GM15510 (cell line): Measurements from ENCODE around the gene TMA7.
A peak's percentile ranks its signal among the peaks of the same experiment; 100 is the strongest.

Experiments used
- POLR2A ChIP-seq: IDR thresholded peaks from 3 replicates; pipeline ENCODE4 v1.6.1; 2011; ENCODE audit warnings: borderline replicate concordance; ENCODE audit not compliant: insufficient read length; ENCODE audit errors: extremely low read depth

Gene TMA7

DNA sequence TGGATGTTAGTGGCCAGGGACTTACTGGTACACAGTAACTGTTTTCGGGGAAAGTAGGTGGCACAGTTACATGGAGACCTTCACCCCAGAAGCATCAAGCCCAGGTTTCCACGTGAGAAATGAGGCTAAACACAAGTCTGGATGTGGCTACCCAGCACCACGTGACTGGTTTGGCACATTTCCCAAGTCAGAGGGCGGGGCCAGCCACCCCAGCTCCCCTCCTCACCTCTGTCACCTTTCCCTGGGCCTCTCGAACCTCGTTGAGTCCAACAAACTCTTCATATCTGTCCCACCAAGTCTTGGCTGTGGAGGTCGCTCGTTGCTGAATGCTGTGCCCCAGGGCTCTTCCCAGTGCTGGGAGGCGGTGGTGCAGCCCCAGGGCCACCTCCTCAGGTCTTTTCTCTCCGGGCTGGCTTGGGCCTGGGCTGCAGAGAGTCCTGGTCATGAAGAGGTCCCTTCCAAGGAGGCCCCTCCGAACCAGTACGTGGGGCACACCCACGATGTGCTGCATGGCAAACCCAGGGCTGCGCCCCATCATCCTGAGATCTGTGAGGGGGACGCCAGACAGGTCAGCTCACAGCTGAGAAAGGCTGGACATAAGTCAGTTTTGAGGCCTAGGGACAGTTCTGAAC is 5.3 kb upstream of the TMA7 start:
- no peak for TF ChIP-seq POLR2A

DNA sequence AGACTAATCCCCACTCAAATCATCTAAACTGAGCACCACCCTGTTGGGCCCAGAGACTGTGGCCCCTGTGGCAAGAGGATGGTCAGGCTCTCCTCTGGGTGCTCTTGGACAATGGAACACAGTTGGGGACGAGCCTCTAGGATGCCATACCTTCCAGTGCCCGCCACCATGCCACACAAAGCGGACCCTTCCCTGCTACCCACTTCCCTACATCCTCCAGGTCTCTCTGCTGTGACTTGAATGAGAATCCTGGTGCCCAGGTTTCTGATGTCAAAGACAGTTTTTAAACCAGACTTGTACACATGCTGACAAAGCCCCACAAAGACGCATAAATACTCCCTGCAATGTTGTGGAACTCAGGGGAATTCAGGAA is 4.8 kb upstream of the TMA7 start:
- TF ChIP-seq POLR2A: no peak

DNA sequence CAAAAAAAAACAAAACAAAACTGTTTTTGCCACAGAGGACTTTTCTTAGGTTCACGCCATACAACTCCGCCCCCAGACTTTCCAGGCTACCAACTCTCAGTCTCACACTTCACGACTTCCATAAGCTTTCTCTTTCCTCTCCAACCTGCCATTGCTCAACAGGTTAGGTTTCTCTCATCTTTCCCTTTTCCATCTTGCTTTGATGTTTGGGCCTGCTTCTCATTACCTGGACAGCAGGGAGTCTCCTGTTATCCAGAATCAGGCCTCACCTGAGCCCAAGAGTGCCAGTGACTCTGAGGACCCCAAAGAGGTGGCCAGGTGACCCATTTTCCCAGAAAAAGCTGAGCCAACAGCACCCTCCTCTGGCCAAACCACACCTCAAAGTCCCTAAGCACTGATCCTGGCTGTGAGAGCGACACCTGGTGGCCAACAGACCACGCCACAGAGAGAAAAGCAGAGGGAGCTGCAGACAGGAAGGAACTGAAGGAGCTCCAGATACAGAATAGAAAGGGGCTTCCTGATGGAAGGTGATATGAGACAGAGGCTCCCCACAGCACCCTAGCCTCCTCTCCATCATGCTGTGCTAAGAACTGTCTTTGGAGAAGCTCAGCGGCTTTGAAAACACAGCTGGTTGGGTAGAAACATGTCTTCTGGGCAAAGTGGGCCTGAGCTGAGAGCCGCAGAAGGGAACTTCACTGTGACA is 4.1 kb upstream of the TMA7 start:
- no peak for TF ChIP-seq POLR2A

DNA sequence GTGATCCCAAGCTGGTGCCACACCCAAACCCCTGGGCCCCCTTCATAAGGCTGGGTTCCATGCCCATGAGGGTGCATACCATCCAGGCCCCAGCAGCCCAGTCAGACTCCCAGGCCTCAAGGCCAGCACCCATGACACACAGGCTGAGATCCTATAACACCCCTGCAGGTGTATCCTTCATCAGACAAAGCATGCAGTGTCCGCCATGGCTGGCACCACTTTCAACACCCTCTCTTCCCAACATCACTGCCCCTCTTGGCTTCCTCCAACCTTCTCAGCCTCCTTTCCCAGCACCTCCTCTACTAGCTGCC is 3.6 kb upstream of the TMA7 start:
- no peak for TF ChIP-seq POLR2A

DNA sequence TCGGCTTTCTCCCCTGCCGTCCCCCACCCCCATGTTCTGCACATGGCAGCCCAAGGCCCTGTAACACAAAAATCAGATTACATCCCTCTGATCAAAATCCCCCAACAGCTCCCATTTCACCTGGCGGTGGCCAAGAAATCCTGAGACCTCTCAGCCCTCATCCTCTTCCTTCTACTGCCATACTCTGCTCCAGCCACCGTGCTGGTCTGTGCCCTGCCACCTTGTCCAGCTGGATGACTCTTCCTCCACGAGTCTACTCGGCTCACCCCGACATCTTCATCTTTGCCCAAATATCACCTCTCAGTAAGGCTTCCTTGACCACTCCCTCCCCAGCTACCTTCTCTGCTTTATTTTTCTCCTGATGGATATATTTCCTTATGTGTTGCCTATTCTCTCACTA is 3.2 kb upstream of the TMA7 start:
- no peak for TF ChIP-seq POLR2A

DNA sequence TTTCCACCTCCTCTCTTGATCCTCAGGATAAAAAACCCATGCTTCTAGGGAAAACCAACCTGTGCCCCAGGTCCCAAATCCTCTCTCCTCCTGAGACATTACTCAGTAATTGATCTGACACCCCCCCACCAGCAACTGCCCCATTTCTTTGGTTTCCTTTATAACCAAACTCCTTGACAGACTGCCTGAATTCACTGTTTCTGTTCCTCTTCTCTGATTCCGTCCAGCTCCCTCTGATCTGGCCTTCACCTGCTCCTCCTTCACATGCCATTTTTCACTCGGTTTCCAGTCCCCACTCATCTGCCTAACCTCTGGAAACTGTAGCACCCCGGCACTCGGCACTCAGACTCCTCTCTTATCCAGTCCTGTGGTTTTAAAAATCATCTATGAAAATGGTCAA is 2.2 kb upstream of the TMA7 start:
- TF ChIP-seq POLR2A: no peak

DNA sequence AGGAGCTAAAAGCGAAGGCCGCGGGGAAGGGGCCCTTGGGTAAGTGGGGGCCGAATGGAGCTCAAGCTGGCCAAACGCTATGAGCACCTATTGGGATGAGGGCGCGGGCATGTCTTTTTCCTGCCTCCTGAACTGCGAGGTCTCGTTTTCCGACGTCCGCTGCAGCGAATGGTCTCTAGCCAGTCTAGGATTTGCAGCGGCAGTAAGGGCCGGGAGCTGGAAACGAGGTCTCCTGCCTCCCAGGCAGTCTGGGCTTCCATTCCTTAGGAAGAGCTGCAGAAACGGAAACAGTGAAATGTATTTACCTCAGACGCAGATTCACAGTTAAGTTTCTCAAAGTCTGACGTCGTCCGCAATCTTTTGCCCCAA is 517 bp downstream of the TMA7 start:
- no peak for TF ChIP-seq POLR2A

DNA sequence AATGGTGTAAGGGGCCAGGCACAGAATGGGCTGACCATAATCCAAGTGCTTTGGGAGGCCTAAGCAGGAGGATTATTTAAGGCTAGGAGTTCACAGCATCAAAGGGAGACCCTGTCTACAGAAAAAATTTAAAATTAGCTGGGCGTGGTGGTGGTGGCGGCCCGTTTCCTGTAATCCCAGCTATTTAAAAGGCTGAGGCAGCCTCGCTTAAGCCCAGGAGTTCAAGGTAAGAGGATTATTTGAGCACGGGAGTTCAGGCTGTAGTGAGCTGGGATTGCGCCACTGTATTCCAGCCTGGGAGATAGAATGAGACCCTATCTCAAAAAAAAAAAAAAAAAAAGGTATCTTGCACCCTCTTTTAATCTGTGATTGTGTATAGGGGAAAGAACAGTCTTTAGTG is 1.9 kb downstream of the TMA7 start:
- TF ChIP-seq POLR2A: no peak

DNA sequence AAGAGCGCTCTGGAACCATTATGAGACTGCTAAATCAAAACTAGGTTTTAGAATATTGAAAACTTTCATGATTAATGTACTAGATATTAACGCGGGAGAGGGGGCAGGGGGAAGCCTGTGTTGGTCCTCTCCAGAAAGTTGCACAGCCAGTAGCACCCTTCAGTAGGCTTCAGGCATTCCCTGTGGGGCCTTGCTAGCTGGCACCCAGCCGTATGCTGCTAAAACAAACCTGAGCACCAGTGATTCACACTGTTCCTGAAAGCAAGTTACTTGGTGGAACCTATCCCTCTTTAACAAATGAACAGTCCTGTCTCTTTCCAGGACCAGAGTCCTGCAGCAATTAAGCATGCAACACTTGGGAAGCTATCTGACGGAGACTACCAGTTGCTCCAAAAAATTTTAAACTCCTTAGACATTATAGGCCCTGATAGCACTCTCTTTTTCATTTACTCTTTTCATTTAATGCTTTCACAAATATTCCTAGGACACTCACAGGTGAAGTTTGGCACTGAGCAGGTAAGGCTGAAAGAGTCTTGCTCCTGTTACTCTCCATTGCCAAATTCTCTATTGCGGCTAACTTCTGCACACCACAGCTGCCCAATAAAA is 5.3 kb downstream of the TMA7 start:
- TF ChIP-seq POLR2A: no peak

DNA sequence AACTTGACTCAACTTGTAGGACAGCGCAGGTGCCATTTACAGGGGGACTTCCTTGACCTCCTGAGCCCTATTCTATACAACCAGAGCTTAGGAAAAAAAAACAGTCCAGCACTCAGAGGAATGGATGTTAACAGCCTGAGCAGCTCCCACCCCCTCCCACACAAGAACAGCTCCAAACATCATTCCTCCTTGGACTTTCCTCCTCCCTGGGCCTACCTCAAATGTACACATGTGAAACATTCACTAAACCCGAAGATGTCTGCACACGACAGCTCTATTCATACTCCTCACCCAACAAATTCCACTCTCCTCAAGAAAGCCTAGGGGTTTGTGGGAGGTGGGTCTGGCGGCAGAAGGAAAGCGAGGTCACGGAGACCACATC is 6.0 kb downstream of the TMA7 start:
- TF ChIP-seq POLR2A: no peak

DNA sequence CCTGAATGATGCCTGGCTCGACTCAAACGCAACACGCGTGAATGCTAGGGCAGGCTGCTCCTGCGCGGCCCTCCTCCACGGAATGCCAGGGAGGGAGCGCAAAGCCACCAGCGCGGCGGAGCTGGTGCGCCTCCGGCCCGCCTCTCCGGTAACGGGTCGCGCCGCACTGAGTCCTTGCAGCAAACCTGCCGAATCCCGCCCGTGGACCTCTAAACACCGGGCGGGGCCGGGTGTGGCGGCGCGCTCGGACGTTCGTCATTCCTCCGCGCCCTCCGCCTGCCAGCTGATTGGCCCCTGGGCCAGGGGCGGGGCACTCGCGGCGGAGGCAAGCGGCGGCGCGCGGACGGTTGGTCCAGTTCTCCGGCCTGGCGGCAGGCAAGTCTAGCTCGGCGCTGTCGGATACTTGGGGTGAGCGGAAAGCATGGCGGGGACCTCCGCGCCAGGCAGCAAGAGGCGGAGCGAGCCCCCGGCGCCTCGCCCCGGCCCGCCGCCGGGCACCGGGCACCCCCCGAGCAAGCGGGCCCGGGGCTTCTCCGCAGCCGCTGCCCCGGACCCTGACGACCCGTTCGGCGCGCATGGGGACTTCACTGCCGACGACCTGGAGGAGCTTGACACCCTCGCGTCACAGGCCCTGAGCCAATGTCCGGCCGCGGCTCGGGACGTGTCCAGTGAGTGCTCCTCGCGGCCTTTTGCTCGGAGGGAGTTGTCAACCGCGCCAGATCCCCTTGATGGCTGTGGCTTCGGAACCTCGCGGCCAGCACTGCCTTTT is 6.6 kb downstream of the TMA7 start, which contains the start of gene ATRIP:
Gene ATRIP (plus strand): TSS at position 313 of the 769 bp plus-strand sequence. CDS start 109 bp downstream, at position 422.
- peak; percentile 98 for TF ChIP-seq POLR2A

DNA sequence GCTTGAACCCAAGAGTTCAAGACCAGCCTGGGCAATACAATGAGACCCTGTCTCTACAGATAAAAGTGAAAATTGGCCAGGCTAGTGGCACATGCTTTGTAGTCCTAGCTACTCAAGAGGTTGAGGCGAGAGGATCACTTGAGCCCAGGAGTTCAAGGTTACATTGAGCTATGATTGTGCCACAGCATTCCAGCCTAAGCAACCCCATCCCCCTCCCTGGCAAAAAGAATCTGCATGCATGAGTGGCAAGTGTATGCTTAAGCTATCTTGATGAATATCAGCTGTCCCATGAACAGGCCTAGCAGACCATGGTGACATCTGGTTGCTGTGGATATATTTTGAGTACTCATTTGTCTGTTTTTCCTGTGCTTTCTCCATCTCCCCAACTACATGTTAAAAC is 11.2 kb downstream of the TMA7 start:
- no peak for TF ChIP-seq POLR2A

DNA sequence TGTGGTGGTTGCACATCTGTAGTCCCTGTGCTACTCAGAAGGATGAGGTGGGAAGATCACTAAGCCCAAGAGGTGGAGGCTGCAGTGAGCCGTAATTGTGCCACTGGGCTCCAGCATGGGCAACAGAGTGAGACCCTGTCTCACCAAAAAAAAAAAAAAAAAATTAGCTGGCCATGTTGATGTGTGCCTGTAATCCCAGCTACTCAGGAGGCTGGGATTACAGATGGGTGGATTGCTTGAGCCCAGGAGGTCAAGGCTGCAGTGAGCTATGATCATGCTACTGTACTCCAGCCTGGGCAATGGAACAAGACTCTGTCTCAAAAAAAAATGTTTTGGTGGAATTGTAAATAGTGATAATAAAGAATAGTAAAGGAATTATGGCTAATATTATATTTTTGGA is 16.4 kb downstream of the TMA7 start:
- no peak for TF ChIP-seq POLR2A

DNA sequence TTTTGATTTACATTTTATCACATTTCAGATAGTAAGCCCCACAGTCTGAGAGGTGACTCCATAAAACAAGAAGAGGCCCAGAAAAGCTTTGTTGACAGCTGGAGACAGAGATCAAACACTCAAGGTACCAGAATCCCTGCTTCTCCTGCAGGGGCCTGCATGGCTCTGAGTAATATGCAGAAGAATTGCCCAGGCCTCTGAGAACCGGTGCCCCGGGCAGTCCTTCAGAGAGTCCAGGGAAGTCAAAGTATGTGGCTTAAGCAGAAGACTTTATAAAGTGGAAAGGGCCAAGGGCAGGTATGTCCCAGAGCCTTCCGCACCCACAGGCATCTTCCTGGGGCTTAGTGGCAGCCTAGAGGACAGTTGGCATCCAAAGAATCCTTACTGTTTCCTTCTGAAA is 19.3 kb downstream of the TMA7 start:
- no peak for TF ChIP-seq POLR2A

DNA sequence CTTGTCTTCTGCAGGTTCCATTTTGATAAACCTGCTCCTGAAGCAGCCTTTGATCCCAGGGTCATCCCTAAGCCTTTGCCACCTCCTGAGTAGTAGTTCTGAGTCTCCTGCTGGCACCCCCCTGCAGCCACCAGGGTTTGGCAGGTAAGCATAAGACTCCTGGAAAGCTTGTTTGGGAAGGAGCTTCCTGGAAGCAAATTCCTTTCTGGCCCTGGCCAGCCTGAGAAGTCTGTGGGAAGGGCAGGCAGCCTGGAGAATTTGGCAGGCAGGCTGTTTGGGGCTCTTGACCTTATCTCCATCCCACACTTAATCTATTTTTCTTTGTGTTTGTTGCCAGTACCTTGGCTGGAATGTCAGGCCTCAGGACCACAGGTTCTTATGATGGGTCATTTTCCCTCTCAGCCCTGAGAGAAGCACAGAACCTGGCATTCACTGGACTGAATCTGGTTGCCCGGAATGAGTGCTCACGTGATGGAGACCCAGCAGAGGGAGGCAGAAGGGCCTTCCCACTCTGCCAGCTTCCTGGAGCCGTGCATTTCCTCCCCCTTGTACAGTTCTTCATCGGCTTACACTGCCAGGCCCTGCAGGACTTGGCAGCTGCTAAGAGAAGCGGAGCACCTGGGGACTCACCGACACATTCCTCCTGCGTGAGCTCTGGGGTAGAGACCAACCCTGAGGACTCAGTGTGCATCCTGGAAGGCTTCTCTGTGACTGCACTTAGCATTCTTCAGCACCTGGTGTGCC is 19.9 kb downstream of the TMA7 start:
- no peak for TF ChIP-seq POLR2A
